DLD1 (cell line): ENCODE data around the gene CTSL.
"Not testable (repeated sequence)": the region's sequence is repeated elsewhere in the genome, so short reads cannot be mapped to it uniquely, and the experiment has no call there.

Source experiments
- in situ Hi-C: cut with HindIII; loops from 2 replicates; pipeline ENCODE4 v1.10.0; 2017; ENCODE audit warnings: low sequenced_read_pairs

CTSL gene

GRCh38 chr9:87718852-87719612, 6.9 kb upstream of the CTSL start:
- in situ Hi-C loops: no loop called here

GRCh38 chr9:87720173-87720572, 5.7 kb upstream of the CTSL start:
- in situ Hi-C loops: no loop called here

- in situ Hi-C loops: no loop called here
These were observed 3.4 kb upstream of the CTSL start for GRCh38 chr9:87722393-87723088.

- in situ Hi-C loops: no loop called here
These were observed 491 bp upstream of the CTSL start for GRCh38 chr9:87725356-87725899.

- in situ Hi-C loops: no loop called here
These were observed 3.3 kb downstream of the CTSL start for GRCh38 chr9:87729246-87729645.

- in situ Hi-C loops: no loop called here
These were observed 5.4 kb downstream of the CTSL start for GRCh38 chr9:87731321-87731720.

- in situ Hi-C loops: no loop called here
These were observed 6.4 kb downstream of the CTSL start for GRCh38 chr9:87732344-87732743.

- in situ Hi-C loops: no loop called here
These were observed 6.8 kb downstream of the CTSL start for GRCh38 chr9:87732756-87733155.

- in situ Hi-C loops: no loop called here
These were observed 7.5 kb downstream of the CTSL start for GRCh38 chr9:87733273-87734052.

GRCh38 chr9:87734106-87734505, 8.2 kb downstream of the CTSL start:
- in situ Hi-C loops: no loop called here

- in situ Hi-C loops: no loop called here
These were observed 13.6 kb downstream of the CTSL start for GRCh38 chr9:87739546-87739945.

- in situ Hi-C loops: no loop called here
These were observed 14.3 kb downstream of the CTSL start for GRCh38 chr9:87740209-87740608.

- in situ Hi-C loops: no loop called here
These were observed 15.4 kb downstream of the CTSL start for GRCh38 chr9:87741326-87741725.

- in situ Hi-C loops: no loop called here
These were observed 16.0 kb downstream of the CTSL start for GRCh38 chr9:87741891-87742290.

GRCh38 chr9:87742813-87743428, 17.0 kb downstream of the CTSL start:
- in situ Hi-C loops: no loop called here

GRCh38 chr9:87744247-87744646, 18.3 kb downstream of the CTSL start:
- in situ Hi-C loops: not testable (repeated sequence)

- in situ Hi-C loops: no loop called here
These were observed 20.3 kb downstream of the CTSL start for GRCh38 chr9:87746186-87746585.

GRCh38 chr9:87748881-87749280, 23.0 kb downstream of the CTSL start:
- in situ Hi-C loops: no loop called here

GRCh38 chr9:87749335-87750035, 23.6 kb downstream of the CTSL start:
- in situ Hi-C loops: no loop called here

GRCh38 chr9:87750726-87751125, 24.8 kb downstream of the CTSL start:
- in situ Hi-C loops: no loop called here
